Measurements from ENCODE around the gene IL32. TPM values are rescaled to one million over a fixed set of nuclear protein-coding genes. Genes with fewer than 3 reads are reported as not detected.

The IL32 gene
- polyA plus RNA-seq, 4 donors: 127 to 1,061 (median 507) TPM

- WGBS, 3 donors: 1% methylated on average over 25 to 49 of the region's 49 CpGs
- FAIRE-seq: no peak
These were observed 45.2 kb upstream of the IL32 start, which contains the start of gene TNFRSF12A for GRCh38 chr16:3020247-3020603. Gene TNFRSF12A, plus strand, starts transcription at chr16:3020368. Its CDS starts 30 bp downstream, at chr16:3020398.

GRCh38 chr16:3020604-3021448, 44.6 kb upstream of the IL32 start:
- no peak for FAIRE-seq
- H3K4me3 ChIP-seq (ENCODE audit: low read depth in 1 of 3, low read length in 3 of 3): peak overlapping the region; percentile 45 to 97 (median 82)
- peaks cover 0 to 10% (median 0%) of the 10 kb centered on the region in 3 donors for H3K27me3 ChIP-seq (ENCODE audit: control insufficient read depth in 3 of 3, insufficient read depth in 3 of 3, low read length in 3 of 3)
- H3K9me3 ChIP-seq (ENCODE audit: control insufficient read depth in 2 of 2, insufficient read depth in 1 of 2, low read depth in 1 of 2, low read length in 1 of 2): no peaks in the 10 kb centered on the region
- 0 to 1% (median 1%) methylated on average over 37 to 57 of the region's 57 CpGs for WGBS, 3 donors
- DNase-seq: peak; percentile 79 to 88
- peaks cover 2 to 51% (median 17%) of the 10 kb centered on the region in 3 donors for H3K4me1 ChIP-seq (ENCODE audit: control insufficient read depth in 3 of 3, insufficient read depth in 2 of 3, low read depth in 1 of 3, low read length in 2 of 3)
- peak overlapping the region; percentile 97 to 99 (median 99) for H3K27ac ChIP-seq (ENCODE audit: low read depth in 1 of 3, low read length in 2 of 3)
- peaks cover 0 to 29% (median 0%) of the 10 kb centered on the region in 3 donors for H3K36me3 ChIP-seq (ENCODE audit: control insufficient read depth in 3 of 3, insufficient read depth in 2 of 3, low read depth in 1 of 3, low read length in 3 of 3)

More at GRCh38 chr16:3020247-3020603, 45.2 kb upstream of the IL32 start, which contains the start of gene TNFRSF12A:
- peak; percentile 83 to 94 for DNase-seq
- Histone ChIP-seq H3K27me3 (ENCODE audit: control insufficient read depth in 3 of 3, insufficient read depth in 3 of 3, low read length in 3 of 3) (peaks cover 0 to 10% (median 0%) of the 10 kb centered on the region in 3 donors), H3K36me3 (ENCODE audit: control insufficient read depth in 3 of 3, insufficient read depth in 2 of 3, low read depth in 1 of 3, low read length in 3 of 3) (peaks cover 0 to 26% (median 0%) of the 10 kb centered on the region in 3 donors), H3K27ac (ENCODE audit: low read depth in 1 of 3, low read length in 2 of 3) (peak within 1 kb of the TSS; percentile 97 to 99 (median 99)), H3K4me1 (ENCODE audit: control insufficient read depth in 3 of 3, insufficient read depth in 2 of 3, low read depth in 1 of 3, low read length in 2 of 3) (peaks cover 2 to 48% (median 17%) of the 10 kb centered on the region in 3 donors), H3K4me3 (ENCODE audit: low read depth in 1 of 3, low read length in 3 of 3) (peak within 1 kb of the TSS; percentile 45 to 97 (median 82)), H3K9me3 (ENCODE audit: control insufficient read depth in 2 of 2, insufficient read depth in 1 of 2, low read depth in 1 of 2, low read length in 1 of 2) (no peaks in the 10 kb centered on the region)

- Histone ChIP-seq H3K27me3 (ENCODE audit: control insufficient read depth in 3 of 3, insufficient read depth in 3 of 3, low read length in 3 of 3) (peaks cover 0 to 10% (median 0%) of the 10 kb centered on the region in 3 donors), H3K27ac (ENCODE audit: low read depth in 1 of 3, low read length in 2 of 3) (peak overlapping the region; percentile 97 to 99 (median 99)), H3K4me3 (ENCODE audit: low read depth in 1 of 3, low read length in 3 of 3) (peak overlapping the region; percentile 45 to 97 (median 82)), H3K4me1 (ENCODE audit: control insufficient read depth in 3 of 3, insufficient read depth in 2 of 3, low read depth in 1 of 3, low read length in 2 of 3) (peaks cover 2 to 51% (median 17%) of the 10 kb centered on the region in 3 donors), H3K36me3 (ENCODE audit: control insufficient read depth in 3 of 3, insufficient read depth in 2 of 3, low read depth in 1 of 3, low read length in 3 of 3) (peaks cover 0 to 36% (median under 1%) of the 10 kb centered on the region in 3 donors), H3K9me3 (ENCODE audit: control insufficient read depth in 2 of 2, insufficient read depth in 1 of 2, low read depth in 1 of 2, low read length in 1 of 2) (no peaks in the 10 kb centered on the region)
- no peak for FAIRE-seq
- peak; percentile 84 to 91 for DNase-seq
- WGBS, 3 donors: 12 to 20% (median 14%) methylated on average over 19 to 25 of the region's 25 CpGs
These were observed 43.8 kb upstream of the IL32 start for GRCh38 chr16:3021449-3022207.

GRCh38 chr16:3022208-3022683, 43.2 kb upstream of the IL32 start:
- H3K27me3 ChIP-seq (ENCODE audit: control insufficient read depth in 3 of 3, insufficient read depth in 3 of 3, low read length in 3 of 3): peaks cover 0 to 10% (median 0%) of the 10 kb centered on the region in 3 donors
- peak overlapping the region in 2 of 3 donors; percentile 82 to 97 for H3K4me3 ChIP-seq (ENCODE audit: low read depth in 1 of 3, low read length in 3 of 3)
- FAIRE-seq (no peak), DNase-seq (peak; percentile 90)
- peak overlapping the region; percentile 97 to 99 (median 99) for H3K27ac ChIP-seq (ENCODE audit: low read depth in 1 of 3, low read length in 2 of 3)
- peaks cover 0 to 42% (median 5%) of the 10 kb centered on the region in 3 donors for H3K36me3 ChIP-seq (ENCODE audit: control insufficient read depth in 3 of 3, insufficient read depth in 2 of 3, low read depth in 1 of 3, low read length in 3 of 3)
- peaks cover 2 to 52% (median 17%) of the 10 kb centered on the region in 3 donors for H3K4me1 ChIP-seq (ENCODE audit: control insufficient read depth in 3 of 3, insufficient read depth in 2 of 3, low read depth in 1 of 3, low read length in 2 of 3)
- 3 to 14% (median 12%) methylated on average over 7 to 8 of the region's 8 CpGs for WGBS, 3 donors
- H3K9me3 ChIP-seq (ENCODE audit: control insufficient read depth in 2 of 2, insufficient read depth in 1 of 2, low read depth in 1 of 2, low read length in 1 of 2): no peaks in the 10 kb centered on the region

- Histone ChIP-seq H3K4me3 (ENCODE audit: low read depth in 1 of 3, low read length in 3 of 3) (peak overlapping the region in 2 of 3 donors; percentile 53 to 97), H3K4me1 (ENCODE audit: control insufficient read depth in 3 of 3, insufficient read depth in 2 of 3, low read depth in 1 of 3, low read length in 2 of 3) (peaks cover 2 to 53% (median 17%) of the 10 kb centered on the region in 3 donors), H3K27ac (ENCODE audit: low read depth in 1 of 3, low read length in 2 of 3) (peak overlapping the region; percentile 80 to 99 (median 93)), H3K36me3 (ENCODE audit: control insufficient read depth in 3 of 3, insufficient read depth in 2 of 3, low read depth in 1 of 3, low read length in 3 of 3) (peaks cover 0 to 48% (median 5%) of the 10 kb centered on the region in 3 donors), H3K27me3 (ENCODE audit: control insufficient read depth in 3 of 3, insufficient read depth in 3 of 3, low read length in 3 of 3) (peaks cover 0 to 9% (median 0%) of the 10 kb centered on the region in 3 donors), H3K9me3 (ENCODE audit: control insufficient read depth in 2 of 2, insufficient read depth in 1 of 2, low read depth in 1 of 2, low read length in 1 of 2) (no peaks in the 10 kb centered on the region)
- DNase-seq (no peak), FAIRE-seq (no peak)
- 44 to 52% (median 46%) methylated on average over 8 of the region's 8 CpGs for WGBS, 3 donors
These were observed 42.6 kb upstream of the IL32 start for GRCh38 chr16:3022684-3023414.

- FAIRE-seq (no peak), DNase-seq (peak in 1 of 2 donors; percentile 34)
- Histone ChIP-seq H3K27ac (ENCODE audit: low read depth in 1 of 3, low read length in 2 of 3) (peak overlapping the region; percentile 80 to 99 (median 93)), H3K9me3 (ENCODE audit: control insufficient read depth in 2 of 2, insufficient read depth in 1 of 2, low read depth in 1 of 2, low read length in 1 of 2) (no peaks in the 10 kb centered on the region), H3K4me1 (ENCODE audit: control insufficient read depth in 3 of 3, insufficient read depth in 2 of 3, low read depth in 1 of 3, low read length in 2 of 3) (peaks cover 2 to 50% (median 17%) of the 10 kb centered on the region in 3 donors), H3K27me3 (ENCODE audit: control insufficient read depth in 3 of 3, insufficient read depth in 3 of 3, low read length in 3 of 3) (peaks cover 0 to 4% (median 0%) of the 10 kb centered on the region in 3 donors), H3K36me3 (ENCODE audit: control insufficient read depth in 3 of 3, insufficient read depth in 2 of 3, low read depth in 1 of 3, low read length in 3 of 3) (peaks cover 0 to 48% (median 5%) of the 10 kb centered on the region in 3 donors), H3K4me3 (ENCODE audit: low read depth in 1 of 3, low read length in 3 of 3) (peak overlapping the region; percentile 33 to 91 (median 53))
- WGBS, 3 donors: 21 to 37% (median 29%) methylated on average over 3 to 6 of the region's 6 CpGs
These were observed 42.1 kb upstream of the IL32 start for GRCh38 chr16:3023415-3023668.

GRCh38 chr16:3023669-3024478, 41.6 kb upstream of the IL32 start, which contains the start of the genes HCFC1R1 and THOC6:
Gene HCFC1R1, minus strand, starts transcription at chr16:3023942. Its CDS starts 1 bp downstream, at chr16:3023941.
Gene THOC6, plus strand, starts transcription at chr16:3024035. Its CDS starts 292 bp downstream, at chr16:3024327.
- no peaks in the 10 kb centered on the region for H3K9me3 ChIP-seq (ENCODE audit: control insufficient read depth in 2 of 2, insufficient read depth in 1 of 2, low read depth in 1 of 2, low read length in 1 of 2)
- peak within 1 kb of the TSS; percentile 33 to 97 (median 53) for H3K4me3 ChIP-seq (ENCODE audit: low read depth in 1 of 3, low read length in 3 of 3)
- peak within 1 kb of the TSS; percentile 80 to 99 (median 93) for H3K27ac ChIP-seq (ENCODE audit: low read depth in 1 of 3, low read length in 2 of 3)
- H3K4me1 ChIP-seq (ENCODE audit: control insufficient read depth in 3 of 3, insufficient read depth in 2 of 3, low read depth in 1 of 3, low read length in 2 of 3): peaks cover 2 to 50% (median 17%) of the 10 kb centered on the region in 3 donors
- no peak for FAIRE-seq
- H3K27me3 ChIP-seq (ENCODE audit: control insufficient read depth in 3 of 3, insufficient read depth in 3 of 3, low read length in 3 of 3): peaks cover 0 to 4% (median under 1%) of the 10 kb centered on the region in 3 donors
- peak; percentile 98 to 99 for DNase-seq
- H3K36me3 ChIP-seq (ENCODE audit: control insufficient read depth in 3 of 3, insufficient read depth in 2 of 3, low read depth in 1 of 3, low read length in 3 of 3): peaks cover 0 to 53% (median 5%) of the 10 kb centered on the region in 3 donors
- 1% methylated on average over 53 to 69 of the region's 69 CpGs for WGBS, 3 donors
